Panc1 (cell line): ENCODE data around the gene CYP2S1. TPM values are rescaled to one million over a fixed set of nuclear protein-coding genes. Genes with fewer than 3 reads are reported as not detected.

Experiments
- ATAC-seq: fragments of 200-7000 bp; cut with Tn5 transposase; 2 replicates; pipeline ENCODE4 v1.9.1; 2020; ENCODE audit warnings: mild to moderate bottlenecking, moderate library complexity
- BruUV-seq: library from RNA; stranded (reverse); fragments of 400-500 nt; replicated peaks from 2 replicates; lab custom pipeline; 2021; lab: Mats Ljungman, UMichigan
- CTCF ChIA-PET: fragments of 300-600 bp; sonication (Branson Sonifier 250); formaldehyde crosslinking; loops from one replicate; lab custom pipeline; 2022; ENCODE audit warnings: antibody characterized with exemption; lab: Charles Lee
- POLR2A ChIA-PET: fragments of 300-600 bp; sonication (Branson Sonifier 250); formaldehyde crosslinking; loops from one replicate; lab custom pipeline; 2022; ENCODE audit warnings: antibody characterized with exemption; lab: Charles Lee
- DNase-seq: peaks from one replicate; pipeline ENCODE4 v3.0.0-alpha.2; 2010; ENCODE audit warnings: low read depth, low spot score
- H3K27ac ChIP-seq: 2 replicates; pipeline ENCODE4 v1.5.1; 2011; ENCODE audit warnings: mild to moderate bottlenecking, low read length, inconsistent platforms
- H3K27me3 ChIP-seq: fragments of 200-500 bp; sonication (Bioruptor generic); 2 replicates; pipeline ENCODE4 v1.6.0; 2014; ENCODE audit warnings: low read length, inconsistent platforms; ENCODE audit not compliant: control insufficient read depth, insufficient read depth
- H3K36me3 ChIP-seq: fragments of 200-500 bp; sonication (Bioruptor generic); 2 replicates; pipeline ENCODE4 v1.5.1; 2014; ENCODE audit warnings: inconsistent platforms, mild to moderate bottlenecking, low read length, moderate library complexity; ENCODE audit not compliant: control insufficient read depth, insufficient read depth
- H3K4me1 ChIP-seq: 2 replicates; pipeline ENCODE4 v1.5.1; 2011; ENCODE audit warnings: inconsistent platforms, mild to moderate bottlenecking, low read length, moderate library complexity; ENCODE audit not compliant: control insufficient read depth, insufficient read depth
- H3K4me3 ChIP-seq, 2 experiments: 2 replicates each; pipeline ENCODE4 v1.5.1; 2011 to 2012; ENCODE audit warnings: low read depth in 2 of 2, low read length in 2 of 2, mild to moderate bottlenecking in 2 of 2, inconsistent platforms in 1 of 2, moderate library complexity in 1 of 2
- H3K9me3 ChIP-seq: fragments of 200-500 bp; sonication (Bioruptor generic); 2 replicates; pipeline ENCODE4 v1.5.1; 2014; ENCODE audit warnings: low read depth, mild to moderate bottlenecking, inconsistent platforms, low read length, moderate library complexity; ENCODE audit not compliant: control insufficient read depth, insufficient read depth
- CTCF ChIP-seq: fragments of 450-650 bp; IDR thresholded peaks from 2 replicates; pipeline ENCODE4 v1.5.1; 2017; ENCODE audit warnings: mild to moderate bottlenecking
- POLR2AphosphoS5 ChIP-seq: IDR thresholded peaks from 2 replicates; pipeline ENCODE4 v1.6.1; 2012; ENCODE audit warnings: mild to moderate bottlenecking, low read depth, low read length, moderate library complexity
- REST ChIP-seq, 2 experiments: IDR thresholded peaks; 2 replicates each; pipeline ENCODE4 v1.6.1; 2011 to 2012; ENCODE audit warnings: low read depth in 2 of 2, control low read depth in 1 of 2, low read length in 1 of 2, mild to moderate bottlenecking in 1 of 2, moderate library complexity in 1 of 2; ENCODE audit not compliant: insufficient read depth in 1 of 2
- SIN3A ChIP-seq: IDR thresholded peaks from 2 replicates; pipeline ENCODE4 v1.6.1; 2012; ENCODE audit warnings: low read depth, mild to moderate bottlenecking, low read length, moderate library complexity, borderline replicate concordance; ENCODE audit not compliant: insufficient read depth
- TCF7L2 ChIP-seq: IDR thresholded peaks from 2 replicates; pipeline ENCODE4 v1.6.1; 2011; ENCODE audit warnings: mild to moderate bottlenecking, low read depth, low read length, inconsistent platforms
- in situ Hi-C: cut with HindIII; loops from 2 replicates; pipeline ENCODE4 v1.10.0; 2016; ENCODE audit warnings: low sequenced_read_pairs, low pct_unique_long_range_greater_than_20kb
- intact Hi-C: fragments of 100-400 bp; cut with micrococcal nuclease; formaldehyde crosslinking; loops from one replicate; pipeline ENCODE4 v1.10.0; 2022; ENCODE audit not compliant: unreplicated experiment
- total RNA-seq: library from RNA; stranded (reverse); gene quantifications from one replicate; pipeline ENCODE4 v1.2.1, GENCODE V29; 2021; ENCODE audit not compliant: unreplicated experiment

Gene CYP2S1
- total RNA-seq, 1 experiment from 2014 or later, result 8.5 TPM

GRCh38 chr19:41255171-41255570 lies 62.2 kb downstream of the CYP2S1 start:
- peaks cover 6% of the 10 kb centered on the region for H3K36me3 ChIP-seq
- BruUV-seq, result no TSS peak
- in situ Hi-C loops (no loop called here), intact Hi-C loops (no loop called here)
- no peaks in the 10 kb centered on the region for H3K9me3 ChIP-seq
- no peak overlapping the region for H3K27ac ChIP-seq
- H3K4me3 ChIP-seq, result no peak overlapping the region
- H3K4me1 ChIP-seq, result no peaks in the 10 kb centered on the region
- H3K27me3 ChIP-seq, result no peaks in the 10 kb centered on the region
- ATAC-seq (no peak), DNase-seq (no peak)
- no peak for TF ChIP-seq TCF7L2
- TF ChIP-seq SIN3A, result no peak
- TF ChIP-seq CTCF, result no peak
- TF ChIP-seq REST (IDR thresholded peaks at IDR 0.05; ENCODE audit: insufficient read depth in 1 of 2, low read depth in 2 of 2, low read length in 1 of 2), result no peak
- no peak for TF ChIP-seq POLR2AphosphoS5
- ChIA-PET CTCF (no interaction called here), POLR2A (no interaction called here)

Other genes with a start within 250 kb of the CYP2S1 start
- 0.26 TPM for gene CYP2B6, start 201.9 kb upstream of the CYP2S1 start, total RNA-seq
- gene CYP2A13, start 104.8 kb upstream of the CYP2S1 start, total RNA-seq, result not detected
- not detected for gene CYP2F1, start 78.8 kb upstream of the CYP2S1 start, total RNA-seq
- 128 TPM for gene AXL, start 26.0 kb downstream of the CYP2S1 start, total RNA-seq
- gene HNRNPUL1, start 71.2 kb downstream of the CYP2S1 start, total RNA-seq, result 183 TPM
- gene CCDC97, start 117.0 kb downstream of the CYP2S1 start, total RNA-seq, result 25.5 TPM
- 42.6 TPM for gene TGFB1, start 160.7 kb downstream of the CYP2S1 start, total RNA-seq
- 7.1 TPM for gene B9D2, start 170.9 kb downstream of the CYP2S1 start, total RNA-seq
- gene TMEM91, start 183.3 kb downstream of the CYP2S1 start, total RNA-seq, result 4.4 TPM
- 25.2 TPM for gene EXOSC5, start 204.1 kb downstream of the CYP2S1 start, total RNA-seq
- 11.2 TPM for gene BCKDHA, start 204.6 kb downstream of the CYP2S1 start, total RNA-seq
- gene B3GNT8, start 234.2 kb downstream of the CYP2S1 start, total RNA-seq, result 0.10 TPM
- gene DMAC2, start 246.7 kb downstream of the CYP2S1 start, total RNA-seq, result 37.5 TPM
- gene ERICH4, start 249.9 kb downstream of the CYP2S1 start, total RNA-seq, result not detected